ENCODE data around the gene REEP6.

REEP6 gene

DNA sequence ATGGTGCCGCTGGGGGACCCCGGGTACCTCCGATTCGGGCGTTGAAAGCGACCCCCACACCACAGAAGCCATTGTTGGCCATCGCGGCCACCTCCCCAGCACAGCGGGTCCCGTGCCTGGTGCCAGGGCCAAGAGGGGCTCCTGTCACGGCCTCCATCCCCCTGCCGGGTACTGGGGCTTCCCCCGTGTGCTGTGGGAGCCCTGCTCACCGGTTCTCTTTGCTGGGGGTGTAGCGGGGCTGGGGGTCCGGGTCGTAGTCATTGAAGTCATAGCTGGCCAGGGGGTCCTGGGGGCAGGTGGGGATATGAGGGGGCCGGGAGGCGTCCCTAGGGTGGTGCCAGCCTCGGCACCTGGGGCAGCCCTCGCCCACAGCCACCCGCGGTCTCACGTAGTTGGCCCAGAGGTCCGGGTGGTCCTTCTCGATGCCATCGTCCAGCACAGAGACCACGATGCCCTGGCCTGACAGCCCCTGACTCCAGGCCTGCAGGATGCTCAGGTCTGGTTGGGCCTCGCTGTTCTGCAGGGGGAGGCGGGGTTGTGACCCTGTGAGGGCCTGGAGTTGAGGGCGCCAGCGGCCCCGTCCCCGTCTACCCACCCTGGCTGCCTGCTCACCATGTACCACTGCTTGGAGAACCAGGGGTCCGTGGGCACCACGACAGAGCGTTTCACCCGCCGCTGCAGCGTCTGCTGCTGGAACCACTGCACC lies 3.3 kb upstream of the REEP6 start:
- no peak overlapping the region for H3K4me3 ChIP-seq (ENCODE audit: low read depth, low read length)
- no peak overlapping the region for H3K9ac ChIP-seq (ENCODE audit: low read length)
- no peaks in the 10 kb centered on the region for H3K36me3 ChIP-seq (ENCODE audit: control insufficient read depth, insufficient read depth, low read length)
- H3K27ac ChIP-seq (ENCODE audit: low read depth, low read length), result no peak overlapping the region
- H3K4me1 ChIP-seq (ENCODE audit: control insufficient read depth, insufficient read depth, low read length), result peaks cover 5% of the 10 kb centered on the region; the same call in 1 of the 2 replicates
- H3K27me3 ChIP-seq (ENCODE audit: control insufficient read depth, insufficient read depth, low read length), result peaks cover 17% of the 10 kb centered on the region
- H3K9me3 ChIP-seq (ENCODE audit: control insufficient read depth, insufficient read depth, low read depth, low read length), result no peaks in the 10 kb centered on the region

DNA sequence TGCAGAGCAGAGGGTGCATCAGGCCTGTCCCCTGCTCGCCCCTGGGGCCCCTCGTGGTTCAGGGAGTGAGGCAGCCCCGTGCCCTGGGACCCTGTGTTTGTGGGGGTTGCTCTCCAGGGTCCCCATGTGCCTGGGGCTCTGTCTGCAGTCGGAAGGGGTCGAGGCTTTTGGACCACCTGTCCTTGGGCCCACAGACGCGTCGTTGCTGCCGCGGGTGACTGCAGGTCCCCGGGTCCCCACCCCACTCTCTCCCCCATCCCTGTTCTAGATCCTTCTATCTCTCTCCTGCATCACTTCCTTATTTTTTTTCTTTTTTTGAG lies 2.7 kb upstream of the REEP6 start:
- peaks cover 23% of the 10 kb centered on the region for H3K27me3 ChIP-seq (ENCODE audit: control insufficient read depth, insufficient read depth, low read length)
- H3K36me3 ChIP-seq (ENCODE audit: control insufficient read depth, insufficient read depth, low read length), result no peaks in the 10 kb centered on the region
- no peak overlapping the region for H3K4me3 ChIP-seq (ENCODE audit: low read depth, low read length)
- peaks cover 5% of the 10 kb centered on the region; the same call in 1 of the 2 replicates for H3K4me1 ChIP-seq (ENCODE audit: control insufficient read depth, insufficient read depth, low read length)
- no peaks in the 10 kb centered on the region for H3K9me3 ChIP-seq (ENCODE audit: control insufficient read depth, insufficient read depth, low read depth, low read length)
- H3K27ac ChIP-seq (ENCODE audit: low read depth, low read length), result no peak overlapping the region
- H3K9ac ChIP-seq (ENCODE audit: low read length), result no peak overlapping the region

DNA sequence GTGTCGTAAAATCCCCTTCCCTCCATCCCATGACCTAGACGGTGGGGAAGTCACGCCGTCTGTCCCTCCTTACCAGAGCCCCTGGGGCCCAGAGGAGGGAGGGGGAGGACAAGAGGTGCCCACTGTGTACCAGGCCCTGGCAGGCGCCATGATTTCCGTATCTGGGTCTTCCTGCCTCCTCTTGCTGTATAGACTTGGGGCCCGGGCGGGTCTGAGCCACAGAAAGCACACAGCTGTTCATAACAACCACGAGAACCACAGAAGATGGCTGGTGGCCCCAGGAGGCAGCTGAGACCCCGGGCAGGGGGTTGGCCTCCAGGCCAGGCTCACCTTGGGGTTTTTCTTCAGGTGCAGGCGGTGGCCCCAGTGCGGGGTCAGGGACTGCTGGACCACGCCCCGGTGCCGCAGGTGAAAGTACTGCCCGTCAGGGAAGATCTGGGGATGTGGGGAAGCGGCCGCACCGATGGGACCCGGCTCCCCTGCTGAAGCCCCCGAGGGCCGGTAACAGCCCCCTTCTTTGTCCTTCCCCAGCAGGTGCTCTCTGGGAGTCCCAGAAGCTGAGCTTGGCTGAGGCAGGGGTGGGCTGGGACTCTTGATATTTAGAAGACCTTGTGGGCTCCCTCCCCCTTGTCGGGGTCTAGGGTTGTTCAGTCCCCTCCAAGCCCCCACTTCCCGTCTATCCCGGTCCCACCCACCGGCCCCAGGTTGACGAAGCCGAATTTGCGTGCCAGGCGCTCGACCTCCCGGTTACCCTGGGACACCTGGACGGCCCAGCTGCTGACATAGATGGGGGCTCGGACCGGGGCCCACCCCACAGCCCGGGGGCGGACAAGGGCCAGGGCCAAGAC lies 1.3 kb upstream of the REEP6 start:
- H3K4me3 ChIP-seq (ENCODE audit: low read depth, low read length), result peak overlapping the region; percentile 60

GRCh38 chr19:1490311-1491113 lies 469 bp upstream of the REEP6 start, which contains the start of gene PCSK4:
TSS of gene PCSK4 (minus strand) at chr19:1490350. CDS start at chr19:1490346, 4 bp downstream.
- peaks cover 43% of the 10 kb centered on the region for H3K27me3 ChIP-seq (ENCODE audit: control insufficient read depth, insufficient read depth, low read length)
- H3K27ac ChIP-seq (ENCODE audit: low read depth, low read length), result no peak within 1 kb of the TSS
- H3K9ac ChIP-seq (ENCODE audit: low read length), result peak within 1 kb of the TSS; percentile 32

More for the DNA sequence above, 1.3 kb upstream of the REEP6 start:
- Histone ChIP-seq H3K27ac (ENCODE audit: low read depth, low read length) (no peak overlapping the region), H3K4me1 (ENCODE audit: control insufficient read depth, insufficient read depth, low read length) (peaks cover 5% of the 10 kb centered on the region; the same call in 1 of the 2 replicates), H3K9ac (ENCODE audit: low read length) (peak overlapping the region; percentile 19), H3K27me3 (ENCODE audit: control insufficient read depth, insufficient read depth, low read length) (peaks cover 36% of the 10 kb centered on the region), H3K36me3 (ENCODE audit: control insufficient read depth, insufficient read depth, low read length) (no peaks in the 10 kb centered on the region), H3K9me3 (ENCODE audit: control insufficient read depth, insufficient read depth, low read depth, low read length) (no peaks in the 10 kb centered on the region)

GRCh38 chr19:1491849-1492170 lies 829 bp downstream of the REEP6 start:
- Histone ChIP-seq H3K36me3 (ENCODE audit: control insufficient read depth, insufficient read depth, low read length) (no peaks in the 10 kb centered on the region), H3K9ac (ENCODE audit: low read length) (no peak overlapping the region), H3K27ac (ENCODE audit: low read depth, low read length) (no peak overlapping the region), H3K4me3 (ENCODE audit: low read depth, low read length) (peak overlapping the region; percentile 83), H3K9me3 (ENCODE audit: control insufficient read depth, insufficient read depth, low read depth, low read length) (no peaks in the 10 kb centered on the region), H3K27me3 (ENCODE audit: control insufficient read depth, insufficient read depth, low read length) (peaks cover 43% of the 10 kb centered on the region), H3K4me1 (ENCODE audit: control insufficient read depth, insufficient read depth, low read length) (peaks cover 5% of the 10 kb centered on the region; the same call in 1 of the 2 replicates)

More at GRCh38 chr19:1490311-1491113, 469 bp upstream of the REEP6 start, which contains the start of gene PCSK4:
- H3K36me3 ChIP-seq (ENCODE audit: control insufficient read depth, insufficient read depth, low read length), result no peaks in the 10 kb centered on the region
- H3K9me3 ChIP-seq (ENCODE audit: control insufficient read depth, insufficient read depth, low read depth, low read length), result no peaks in the 10 kb centered on the region
- H3K4me3 ChIP-seq (ENCODE audit: low read depth, low read length), result peak within 1 kb of the TSS; percentile 83
- H3K4me1 ChIP-seq (ENCODE audit: control insufficient read depth, insufficient read depth, low read length), result peaks cover 5% of the 10 kb centered on the region; the same call in 1 of the 2 replicates

GRCh38 chr19:1492474-1493006 lies 1.6 kb downstream of the REEP6 start:
- H3K27ac ChIP-seq (ENCODE audit: low read depth, low read length), result no peak overlapping the region
- H3K4me1 ChIP-seq (ENCODE audit: control insufficient read depth, insufficient read depth, low read length), result peaks cover 5% of the 10 kb centered on the region; the same call in 1 of the 2 replicates
- H3K4me3 ChIP-seq (ENCODE audit: low read depth, low read length), result no peak overlapping the region
- H3K27me3 ChIP-seq (ENCODE audit: control insufficient read depth, insufficient read depth, low read length), result peaks cover 43% of the 10 kb centered on the region
- no peaks in the 10 kb centered on the region for H3K9me3 ChIP-seq (ENCODE audit: control insufficient read depth, insufficient read depth, low read depth, low read length)
- H3K36me3 ChIP-seq (ENCODE audit: control insufficient read depth, insufficient read depth, low read length), result no peaks in the 10 kb centered on the region
- H3K9ac ChIP-seq (ENCODE audit: low read length), result no peak overlapping the region

GRCh38 chr19:1494115-1494815 lies 3.3 kb downstream of the REEP6 start:
- no peak overlapping the region for H3K9ac ChIP-seq (ENCODE audit: low read length)
- H3K36me3 ChIP-seq (ENCODE audit: control insufficient read depth, insufficient read depth, low read length), result no peaks in the 10 kb centered on the region
- no peaks in the 10 kb centered on the region for H3K9me3 ChIP-seq (ENCODE audit: control insufficient read depth, insufficient read depth, low read depth, low read length)
- H3K27ac ChIP-seq (ENCODE audit: low read depth, low read length), result no peak overlapping the region
- no peak overlapping the region for H3K4me3 ChIP-seq (ENCODE audit: low read depth, low read length)
- peaks cover 4% of the 10 kb centered on the region; the same call in 1 of the 2 replicates for H3K4me1 ChIP-seq (ENCODE audit: control insufficient read depth, insufficient read depth, low read length)
- H3K27me3 ChIP-seq (ENCODE audit: control insufficient read depth, insufficient read depth, low read length), result peaks cover 43% of the 10 kb centered on the region

- H3K27me3 ChIP-seq (ENCODE audit: control insufficient read depth, insufficient read depth, low read length), result peaks cover 43% of the 10 kb centered on the region
- peaks cover 4% of the 10 kb centered on the region for H3K9me3 ChIP-seq (ENCODE audit: control insufficient read depth, insufficient read depth, low read depth, low read length)
- no peak overlapping the region for H3K27ac ChIP-seq (ENCODE audit: low read depth, low read length)
- no peak overlapping the region for H3K9ac ChIP-seq (ENCODE audit: low read length)
- H3K4me1 ChIP-seq (ENCODE audit: control insufficient read depth, insufficient read depth, low read length), result no peaks in the 10 kb centered on the region
- H3K36me3 ChIP-seq (ENCODE audit: control insufficient read depth, insufficient read depth, low read length), result no peaks in the 10 kb centered on the region
- H3K4me3 ChIP-seq (ENCODE audit: low read depth, low read length), result no peak overlapping the region
Measured at GRCh38 chr19:1495051-1495798, 4.2 kb downstream of the REEP6 start.

DNA sequence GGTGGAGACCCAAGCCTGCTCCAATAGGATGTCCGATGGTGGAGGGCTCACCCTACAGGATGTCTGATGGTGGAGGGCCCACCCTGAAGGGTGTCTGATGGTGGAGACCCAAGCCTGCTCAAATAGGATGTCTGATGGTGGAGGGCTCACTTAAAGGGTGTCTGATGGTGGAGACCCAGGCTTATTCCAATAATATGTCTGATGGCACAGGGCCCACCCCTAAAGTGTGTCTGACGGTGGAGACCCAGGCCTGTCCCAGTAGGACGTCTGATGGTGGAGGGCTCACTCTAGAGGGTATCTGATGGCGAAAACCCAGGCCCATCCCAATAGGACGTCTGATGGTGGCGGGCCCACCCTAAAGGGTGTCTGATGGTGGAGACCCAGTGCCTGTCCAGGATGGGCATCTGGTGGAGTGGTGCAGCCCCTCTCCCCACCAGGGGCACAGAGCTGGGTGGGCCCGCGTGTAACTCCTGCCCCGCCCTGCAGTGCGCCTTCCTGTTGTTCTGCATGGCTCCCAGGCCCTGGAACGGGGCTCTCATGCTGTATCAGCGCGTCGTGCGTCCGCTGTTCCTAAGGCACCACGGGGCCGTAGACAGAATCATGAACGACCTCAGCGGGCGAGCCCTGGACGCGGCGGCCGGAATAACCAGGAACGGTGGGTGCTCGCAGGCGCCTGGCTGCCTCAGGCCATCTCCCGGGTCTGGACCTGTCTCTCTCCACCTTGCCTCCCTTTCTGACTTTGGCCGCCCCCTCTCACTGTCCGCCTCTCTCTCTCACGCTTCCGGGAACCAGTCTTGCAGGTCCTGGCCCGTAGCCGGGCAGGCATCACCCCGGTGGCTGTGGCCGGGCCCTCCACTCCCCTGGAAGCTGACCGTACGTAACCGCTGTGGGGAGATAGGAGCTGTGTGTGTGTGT lies 5.1 kb downstream of the REEP6 start:
- no peak overlapping the region for H3K9ac ChIP-seq (ENCODE audit: low read length)
- no peaks in the 10 kb centered on the region for H3K4me1 ChIP-seq (ENCODE audit: control insufficient read depth, insufficient read depth, low read length)
- H3K27ac ChIP-seq (ENCODE audit: low read depth, low read length), result no peak overlapping the region
- H3K4me3 ChIP-seq (ENCODE audit: low read depth, low read length), result no peak overlapping the region
- peaks cover 42% of the 10 kb centered on the region for H3K27me3 ChIP-seq (ENCODE audit: control insufficient read depth, insufficient read depth, low read length)
- H3K9me3 ChIP-seq (ENCODE audit: control insufficient read depth, insufficient read depth, low read depth, low read length), result peaks cover 4% of the 10 kb centered on the region
- no peaks in the 10 kb centered on the region for H3K36me3 ChIP-seq (ENCODE audit: control insufficient read depth, insufficient read depth, low read length)

All from HUES6 (cell line).